Lung (tissue), 12 donors: ENCODE results near the gene HNF4A. TPM values are rescaled to one million over a fixed set of nuclear protein-coding genes. Genes with fewer than 3 reads are reported as not detected.

ENCODE experiments used
- ATAC-seq: fragments of 200-7000 bp; cut with Tn5 transposase; one replicate; pipeline ENCODE4 v1.9.1; 2020; ENCODE audit warnings: moderate number of reproducible peaks; ENCODE audit not compliant: insufficient read depth, low FRiP score
- DNase-seq, 3 donors: peaks; one replicate each; pipeline ENCODE4 v3.0.0-alpha.2; 2013 to 2017
- H3K27ac ChIP-seq, 2 donors: one replicate each; pipeline ENCODE4 v1.5.1; 2013; ENCODE audit warnings: mild to moderate bottlenecking in 2 of 2, moderate library complexity in 2 of 2, control low read depth in 1 of 2, inconsistent platforms in 1 of 2, low read depth in 1 of 2, low read length in 1 of 2
- H3K27me3 ChIP-seq, 3 donors: one replicate each; pipeline ENCODE4 v1.5.1; 2013; ENCODE audit warnings: low read length in 2 of 3; ENCODE audit not compliant: control insufficient read depth in 3 of 3, insufficient read depth in 3 of 3
- H3K36me3 ChIP-seq, 4 donors: one replicate each; pipeline ENCODE4 v1.5.1; 2013; ENCODE audit warnings: low read length in 4 of 4, mild to moderate bottlenecking in 1 of 4, moderate library complexity in 1 of 4; ENCODE audit not compliant: control insufficient read depth in 4 of 4, insufficient read depth in 4 of 4
- H3K4me1 ChIP-seq, 5 donors: one replicate each; pipeline ENCODE4 v1.5.1; 2013; ENCODE audit warnings: low read length in 5 of 5, mild to moderate bottlenecking in 2 of 5, moderate library complexity in 1 of 5; ENCODE audit not compliant: control insufficient read depth in 5 of 5, insufficient read depth in 5 of 5
- H3K4me3 ChIP-seq: one replicate; pipeline ENCODE4 v1.5.1; 2013; ENCODE audit warnings: mild to moderate bottlenecking, control low read depth, moderate library complexity
- H3K9ac ChIP-seq, 2 donors: one replicate each; pipeline ENCODE4 v1.5.1; 2013; ENCODE audit warnings: low read length in 2 of 2, control low read depth in 1 of 2; ENCODE audit not compliant: insufficient read depth in 1 of 2
- H3K9me3 ChIP-seq, 4 donors: one replicate each; pipeline ENCODE4 v1.5.1; 2013; ENCODE audit warnings: low read length in 3 of 4, mild to moderate bottlenecking in 1 of 4, moderate library complexity in 1 of 4; ENCODE audit not compliant: control insufficient read depth in 4 of 4, insufficient read depth in 3 of 4
- CTCF ChIP-seq: IDR thresholded peaks from 2 replicates; pipeline ENCODE4 v1.5.1; 2012; ENCODE audit warnings: mild to moderate bottlenecking; ENCODE audit errors: control extremely low read depth, extremely low read depth
- WGBS, 2 donors: extraction: QIAGEN DNeasy Blood & Tissue Kit; methylation state at CpG; one replicate each; pipeline ENCODE4 v1.1.7; 2013; 5-methylcytosine and 5-hydroxymethylcytosine counted together
- polyA plus RNA-seq, 2 donors: library from polyadenylated mRNA; stranded (reverse); fragments of 200-250 nt; gene quantifications; one replicate each; pipeline ENCODE4 v1.2.1, GENCODE V29; 2013
- total RNA-seq, 2 donors: library from RNA; depleted of rRNA in 1 of 2; stranded (reverse); fragments of >200 nt in 1 of 2; gene quantifications; one replicate each; pipeline ENCODE4 v1.2.1, GENCODE V29; 2014 to 2021
- donor health status: control.
- donor health status: control.
- donor health status: Bipolar disorder and iron deficiency.
- donor health status: healthy.
- donor health status: DM: yes; HTN: yes; CAD: no.

Gene HNF4A
- total and polyA plus RNA-seq, 4 donors: 0.14 to 1.3 (median 0.41) TPM

- ATAC-seq: no peak
- no peak for DNase-seq
- TF ChIP-seq CTCF: no peak
- Histone ChIP-seq H3K9ac (no peak overlapping the region), H3K4me3 (no peak overlapping the region), H3K9me3 (no peaks in the 10 kb centered on the region), H3K27ac (no peak overlapping the region), H3K36me3 (no peaks in the 10 kb centered on the region), H3K4me1 (no peaks in the 10 kb centered on the region), H3K27me3 (no peaks in the 10 kb centered on the region)
These were observed 59.3 kb downstream of the HNF4A start for GRCh38 chr20:44414808-44415207.

GRCh38 chr20:44415833-44416715 lies 60.6 kb downstream of the HNF4A start:
- 87 to 88% methylated on average over 13 of the region's 13 CpGs for WGBS, 2 donors
- Histone ChIP-seq H3K27me3 (no peaks in the 10 kb centered on the region), H3K4me1 (no peaks in the 10 kb centered on the region), H3K9me3 (no peaks in the 10 kb centered on the region), H3K9ac (no peak overlapping the region), H3K4me3 (no peak overlapping the region), H3K36me3 (no peaks in the 10 kb centered on the region), H3K27ac (no peak overlapping the region)
- no peak for ATAC-seq
- no peak for TF ChIP-seq CTCF
- no peak for DNase-seq

- 88 to 89% methylated on average over 13 of the region's 13 CpGs for WGBS, 2 donors
- H3K9ac ChIP-seq: no peak overlapping the region
- H3K27ac ChIP-seq: no peak overlapping the region
- DNase-seq (no peak), ATAC-seq (no peak)
- no peak overlapping the region for H3K4me3 ChIP-seq
- H3K4me1 ChIP-seq: no peaks in the 10 kb centered on the region
- H3K9me3 ChIP-seq: no peaks in the 10 kb centered on the region
- no peaks in the 10 kb centered on the region for H3K36me3 ChIP-seq
- no peak for TF ChIP-seq CTCF
- no peaks in the 10 kb centered on the region for H3K27me3 ChIP-seq
These were observed 62.8 kb downstream of the HNF4A start for GRCh38 chr20:44418069-44418905.
